Thyroid gland (tissue), 4 donors: ENCODE measurements around the gene CASP4.

ENCODE experiments used
- CTCF ChIP-seq, 6 experiments: fragments of 200-600 bp in 3 of 6; fragments of 450-650 bp in 3 of 6; sonication (generic) in 3 of 6; IDR thresholded peaks; one replicate each; pipeline ENCODE4 v1.5.1; 2016 to 2019; ENCODE audit warnings: antibody characterized with exemption in 6 of 6, mild to moderate bottlenecking in 2 of 6, inconsistent platforms in 1 of 6, moderate library complexity in 1 of 6
- POLR2A ChIP-seq, 2 donors: fragments of 450-650 bp; IDR thresholded peaks; one replicate each; pipeline ENCODE4 v1.6.1; 2017; ENCODE audit warnings: antibody characterized with exemption in 2 of 2, mild to moderate bottlenecking in 2 of 2, moderate library complexity in 1 of 2

GRCh38 chr11:105000167-105000566 is 31.8 kb upstream of the CASP4 start:
- no peak for TF ChIP-seq CTCF (IDR thresholded peaks at IDR 0.05)
- TF ChIP-seq POLR2A (IDR thresholded peaks at IDR 0.05): no peak
